Measurements from ENCODE around the gene HOXC4. TPM values are rescaled to one million over a fixed set of nuclear protein-coding genes. Genes with fewer than 3 reads are reported as not detected.

The HOXC4 gene
- polyA plus RNA-seq, 3 donors = not detected

- TF ChIP-seq CTCF (IDR thresholded peaks at IDR 0.05) = no peak
- WGBS (ENCODE audit: insufficient coverage) = 24% methylated on average over 27 of the region's 43 CpGs
- Histone ChIP-seq H3K4me1 (ENCODE audit: control insufficient read depth in 1 of 2, insufficient read depth in 2 of 2, low read length in 2 of 2) (peaks cover 14 to 16% of the 10 kb centered on the region in 2 donors), H3K4me2 (replicated peaks; ENCODE audit: extremely low read depth, low read length, poor library complexity, severe bottlenecking) (no peak overlapping the region), H3K36me3 (replicated peaks in 1 of 2; ENCODE audit: control insufficient read depth in 1 of 2, insufficient read depth in 2 of 2, low read length in 2 of 2) (no peaks in the 10 kb centered on the region), H3K4me3 (replicated peaks in 1 of 3; ENCODE audit: low read depth in 2 of 3, low read length in 3 of 3) (no peak overlapping the region), H3K79me2 (ENCODE audit: insufficient read depth, low read length) (no peaks in the 10 kb centered on the region), H3K9me3 (replicated peaks in 1 of 2; ENCODE audit: control insufficient read depth in 1 of 2, insufficient read depth in 1 of 2, low read length in 2 of 2) (peaks cover 10 to 36% of the 10 kb centered on the region in 2 donors), H3K27ac (ENCODE audit: low read depth in 1 of 2, low read length in 2 of 2) (no peak overlapping the region), H4K20me1 (ENCODE audit: insufficient read depth, low read length) (no peaks in the 10 kb centered on the region), H3K9ac (ENCODE audit: insufficient read depth, low read length, poor library complexity, severe bottlenecking) (no peak overlapping the region), H2AFZ (ENCODE audit: insufficient read depth, low read depth, low read length, poor library complexity, severe bottlenecking) (no peak overlapping the region), H3K27me3 (ENCODE audit: control insufficient read depth in 2 of 2, insufficient read depth in 2 of 2, low read length in 2 of 2) (peaks cover 95 to 100% of the 10 kb centered on the region in 2 donors)
- Mint-ChIP-seq H3K9me3 (peaks cover 0 to 36% (median 16%) of the 10 kb centered on the region in 7 donors), H3K4me1 (peaks cover 27% of the 10 kb centered on the region), H3K27me3 (ENCODE audit: low read depth in 3 of 3) (peaks cover 96 to 100% (median 99%) of the 10 kb centered on the region in 3 donors), H3K4me3 (peak overlapping the region in 1 of 2 donors; percentile 83), H3K36me3 (peaks cover 0 to 7% of the 10 kb centered on the region in 2 donors), H3K27ac (no peak overlapping the region)
- intact Hi-C loops (cut with micrococcal nuclease) = no loop called here
- no peak for DNase-seq
Observed at GRCh38 chr12:54019091-54019811, 34.4 kb upstream of the HOXC4 start.

- Histone ChIP-seq H3K36me3 (replicated peaks in 1 of 2; ENCODE audit: control insufficient read depth in 1 of 2, insufficient read depth in 2 of 2, low read length in 2 of 2) (no peaks in the 10 kb centered on the region), H3K27me3 (ENCODE audit: control insufficient read depth in 2 of 2, insufficient read depth in 2 of 2, low read length in 2 of 2) (peaks cover 95 to 100% of the 10 kb centered on the region in 2 donors), H3K9ac (ENCODE audit: insufficient read depth, low read length, poor library complexity, severe bottlenecking) (no peak overlapping the region), H3K4me1 (ENCODE audit: control insufficient read depth in 1 of 2, insufficient read depth in 2 of 2, low read length in 2 of 2) (peaks cover 14 to 16% of the 10 kb centered on the region in 2 donors), H3K79me2 (ENCODE audit: insufficient read depth, low read length) (no peaks in the 10 kb centered on the region), H3K27ac (ENCODE audit: low read depth in 1 of 2, low read length in 2 of 2) (no peak overlapping the region), H3K4me2 (replicated peaks; ENCODE audit: extremely low read depth, low read length, poor library complexity, severe bottlenecking) (no peak overlapping the region), H3K9me3 (replicated peaks in 1 of 2; ENCODE audit: control insufficient read depth in 1 of 2, insufficient read depth in 1 of 2, low read length in 2 of 2) (peaks cover 10 to 36% of the 10 kb centered on the region in 2 donors), H2AFZ (ENCODE audit: insufficient read depth, low read depth, low read length, poor library complexity, severe bottlenecking) (no peak overlapping the region), H3K4me3 (replicated peaks in 1 of 3; ENCODE audit: low read depth in 2 of 3, low read length in 3 of 3) (no peak overlapping the region), H4K20me1 (ENCODE audit: insufficient read depth, low read length) (no peaks in the 10 kb centered on the region)
- 38% methylated on average over 4 of the region's 10 CpGs for WGBS (ENCODE audit: insufficient coverage)
- TF ChIP-seq CTCF (IDR thresholded peaks at IDR 0.05) = no peak
- peaks cover 0 to 31% (median 13%) of the 10 kb centered on the region in 7 donors for H3K9me3 Mint-ChIP-seq
- peak overlapping the region in 1 of 2 donors; percentile 83 for H3K4me3 Mint-ChIP-seq
- no peak for DNase-seq
- peaks cover 20% of the 10 kb centered on the region for H3K4me1 Mint-ChIP-seq
- H3K36me3 Mint-ChIP-seq = peaks cover 0 to 7% of the 10 kb centered on the region in 2 donors
- peaks cover 95 to 100% (median 99%) of the 10 kb centered on the region in 3 donors for H3K27me3 Mint-ChIP-seq (ENCODE audit: low read depth in 3 of 3)
- peak overlapping the region in 1 of 7 donors; percentile 59 for H3K27ac Mint-ChIP-seq
- intact Hi-C loops (cut with micrococcal nuclease) = no loop called here
Observed at GRCh38 chr12:54019924-54020590, 33.6 kb upstream of the HOXC4 start.

Measured in CD14-positive monocyte (primary cell).